GM19455 (cell line): ENCODE data around the gene PFKFB2.

Source experiments
- ATAC-seq: cut with Tn5 transposase; IDR thresholded peaks from one replicate; pipeline ENCODE4 v1.9.1; 2021; ENCODE audit not compliant: unreplicated experiment

The PFKFB2 gene

GRCh38 chr1:207088161-207088560 is 35.1 kb downstream of the PFKFB2 start:
- no peak for ATAC-seq

GRCh38 chr1:207088701-207089626 is 35.9 kb downstream of the PFKFB2 start, which contains the start of gene C4BPB:
Gene C4BPB, plus strand, starts transcription at chr1:207088860. Its CDS starts 672 bp downstream, at chr1:207089532.
- no peak for ATAC-seq

GRCh38 chr1:207089627-207090355 is 36.7 kb downstream of the PFKFB2 start:
- no peak for ATAC-seq

GRCh38 chr1:207091200-207091908 is 38.3 kb downstream of the PFKFB2 start:
- ATAC-seq: no peak

- no peak for ATAC-seq
Observed at GRCh38 chr1:207093944-207094343, 40.9 kb downstream of the PFKFB2 start.

- peak; percentile 83 for ATAC-seq
Observed at GRCh38 chr1:207097871-207098324, 44.8 kb downstream of the PFKFB2 start.

GRCh38 chr1:207101720-207102119 is 48.6 kb downstream of the PFKFB2 start:
- ATAC-seq: no peak

GRCh38 chr1:207102146-207102545 is 49.1 kb downstream of the PFKFB2 start:
- no peak for ATAC-seq

GRCh38 chr1:207102659-207103058 is 49.6 kb downstream of the PFKFB2 start:
- ATAC-seq: no peak

- no peak for ATAC-seq
Observed at GRCh38 chr1:207103892-207104373, 50.9 kb downstream of the PFKFB2 start, which contains the start of gene C4BPA. Gene C4BPA, plus strand, starts transcription at chr1:207104233. Its CDS starts 8,793 bp downstream, at chr1:207113026.

GRCh38 chr1:207109004-207109403 is 55.9 kb downstream of the PFKFB2 start:
- no peak for ATAC-seq

- no peak for ATAC-seq
Observed at GRCh38 chr1:207112616-207113296, 59.7 kb downstream of the PFKFB2 start.

GRCh38 chr1:207115269-207115668 is 62.2 kb downstream of the PFKFB2 start:
- no peak for ATAC-seq

- no peak for ATAC-seq
Observed at GRCh38 chr1:207124389-207124788, 71.3 kb downstream of the PFKFB2 start.

- ATAC-seq: no peak
Observed at GRCh38 chr1:207128336-207128921, 75.4 kb downstream of the PFKFB2 start.

GRCh38 chr1:207129053-207129452 is 76.0 kb downstream of the PFKFB2 start:
- ATAC-seq: no peak
